Chondrocyte (in vitro differentiated cells): ENCODE results near the gene PPFIA2. TPM values are rescaled to one million over a fixed set of nuclear protein-coding genes. Genes with fewer than 3 reads are reported as not detected.

Experiments
- DNase-seq: peaks from one replicate; pipeline ENCODE4 v3.0.0; 2021; ENCODE audit warnings: mixed read lengths, low spot score
- H3K27ac Mint-ChIP-seq: one replicate; pipeline ENCODE4 v1.8.0; 2021; ENCODE audit warnings: mild to moderate bottlenecking, moderate library complexity, mixed read lengths; ENCODE audit not compliant: unreplicated experiment
- H3K27me3 Mint-ChIP-seq: 2 replicates; pipeline ENCODE4 v1.8.0; 2021; ENCODE audit warnings: low read depth, mixed read lengths
- H3K36me3 Mint-ChIP-seq: 2 replicates; pipeline ENCODE4 v1.8.0; 2021; ENCODE audit warnings: low read depth, mixed read lengths
- H3K4me1 Mint-ChIP-seq: 2 replicates; pipeline ENCODE4 v1.8.0; 2021; ENCODE audit warnings: low read depth, mild to moderate bottlenecking, mixed read lengths
- H3K4me3 Mint-ChIP-seq: one replicate; pipeline ENCODE4 v1.8.0; 2021; ENCODE audit warnings: mild to moderate bottlenecking, moderate library complexity, mixed read lengths; ENCODE audit not compliant: unreplicated experiment
- H3K9me3 Mint-ChIP-seq: 2 replicates; pipeline ENCODE4 v1.8.0; 2021; ENCODE audit warnings: low read depth, mixed read lengths
- CTCF ChIP-seq: fragments of 200-600 bp; sonication (generic); IDR thresholded peaks from 2 replicates; pipeline ENCODE4 v1.5.0; 2021; ENCODE audit warnings: antibody characterized with exemption, mild to moderate bottlenecking, moderate library complexity
- total RNA-seq: library from RNA; stranded (reverse); gene quantifications from 3 replicates; pipeline ENCODE4 v1.2.1, GENCODE V29; 2021

The PPFIA2 gene
- total RNA-seq, 1 donor from 2014 or later: not detected

- H3K36me3 Mint-ChIP-seq: no peaks in the 10 kb centered on the region
- no peaks in the 10 kb centered on the region for H3K9me3 Mint-ChIP-seq
- H3K4me1 Mint-ChIP-seq: peaks cover 11% of the 10 kb centered on the region
- TF ChIP-seq CTCF: no peak
- no peaks in the 10 kb centered on the region for H3K27me3 Mint-ChIP-seq
- H3K4me3 Mint-ChIP-seq: no peak overlapping the region
- H3K27ac Mint-ChIP-seq: no peak overlapping the region
- DNase-seq: no peak
These were observed 550.8 kb downstream of the PPFIA2 start for GRCh38 chr12:81208187-81208911.
